SK-N-SH (cell line): ENCODE measurements around the gene SCNN1B.
"Not testable (repeated sequence)": the region's sequence is repeated elsewhere in the genome, so short reads cannot be mapped to it uniquely, and the experiment has no call there.

Source experiments
- NFIC ChIP-seq: IDR thresholded peaks from 2 replicates; pipeline ENCODE4 v1.4.0; 2012; ENCODE audit warnings: borderline replicate concordance
- POLR2AphosphoS5 ChIP-seq: IDR thresholded peaks from 2 replicates; pipeline ENCODE4 v1.6.1; 2012; ENCODE audit warnings: low read depth, low read length
- TF ChIP-seq, protein P1 (sequence below): fragments of 200-600 bp; sonication (generic); IDR thresholded peaks from 2 replicates; pipeline ENCODE4 v1.6.1; 2017; ENCODE audit warnings: antibody characterized with exemption, mild to moderate bottlenecking, moderate library complexity
- TF ChIP-seq, protein P2 (sequence below): IDR thresholded peaks from 2 replicates; pipeline ENCODE4 v1.4.0; 2012; ENCODE audit warnings: low read depth, borderline replicate concordance
- TF ChIP-seq, protein P3 (sequence below): IDR thresholded peaks from 2 replicates; pipeline ENCODE4 v1.6.1; 2012; ENCODE audit warnings: mild to moderate bottlenecking, low read depth, low read length, moderate library complexity

DNA sequence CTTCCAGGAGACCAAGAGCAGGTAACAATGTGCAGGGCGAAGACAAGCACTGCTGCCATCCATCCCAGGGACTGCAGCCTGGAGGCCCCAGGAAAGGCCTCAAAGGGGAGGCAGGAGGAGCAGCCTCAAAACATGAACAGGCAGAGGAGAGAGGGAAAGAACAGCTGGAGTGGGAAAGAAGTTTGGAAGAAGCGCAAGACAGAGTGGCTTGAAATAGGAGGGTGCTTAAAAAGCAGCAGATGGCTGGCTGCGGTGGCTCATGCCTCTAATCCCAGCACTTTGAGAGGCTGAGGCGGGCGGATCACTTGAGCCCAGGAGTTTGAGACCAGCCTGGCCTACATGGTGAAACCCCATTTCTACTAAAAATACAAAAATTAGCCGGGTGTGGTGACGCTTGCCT lies 98.3 kb downstream of the SCNN1B start:
- TF ChIP-seq, protein P1, sequence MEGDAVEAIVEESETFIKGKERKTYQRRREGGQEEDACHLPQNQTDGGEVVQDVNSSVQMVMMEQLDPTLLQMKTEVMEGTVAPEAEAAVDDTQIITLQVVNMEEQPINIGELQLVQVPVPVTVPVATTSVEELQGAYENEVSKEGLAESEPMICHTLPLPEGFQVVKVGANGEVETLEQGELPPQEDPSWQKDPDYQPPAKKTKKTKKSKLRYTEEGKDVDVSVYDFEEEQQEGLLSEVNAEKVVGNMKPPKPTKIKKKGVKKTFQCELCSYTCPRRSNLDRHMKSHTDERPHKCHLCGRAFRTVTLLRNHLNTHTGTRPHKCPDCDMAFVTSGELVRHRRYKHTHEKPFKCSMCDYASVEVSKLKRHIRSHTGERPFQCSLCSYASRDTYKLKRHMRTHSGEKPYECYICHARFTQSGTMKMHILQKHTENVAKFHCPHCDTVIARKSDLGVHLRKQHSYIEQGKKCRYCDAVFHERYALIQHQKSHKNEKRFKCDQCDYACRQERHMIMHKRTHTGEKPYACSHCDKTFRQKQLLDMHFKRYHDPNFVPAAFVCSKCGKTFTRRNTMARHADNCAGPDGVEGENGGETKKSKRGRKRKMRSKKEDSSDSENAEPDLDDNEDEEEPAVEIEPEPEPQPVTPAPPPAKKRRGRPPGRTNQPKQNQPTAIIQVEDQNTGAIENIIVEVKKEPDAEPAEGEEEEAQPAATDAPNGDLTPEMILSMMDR = not testable (repeated sequence)
- TF ChIP-seq NFIC, POLR2AphosphoS5: not testable (repeated sequence)
- TF ChIP-seq, protein P2, sequence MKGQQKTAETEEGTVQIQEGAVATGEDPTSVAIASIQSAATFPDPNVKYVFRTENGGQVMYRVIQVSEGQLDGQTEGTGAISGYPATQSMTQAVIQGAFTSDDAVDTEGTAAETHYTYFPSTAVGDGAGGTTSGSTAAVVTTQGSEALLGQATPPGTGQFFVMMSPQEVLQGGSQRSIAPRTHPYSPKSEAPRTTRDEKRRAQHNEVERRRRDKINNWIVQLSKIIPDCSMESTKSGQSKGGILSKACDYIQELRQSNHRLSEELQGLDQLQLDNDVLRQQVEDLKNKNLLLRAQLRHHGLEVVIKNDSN = not testable (repeated sequence)
- TF ChIP-seq, protein P3, sequence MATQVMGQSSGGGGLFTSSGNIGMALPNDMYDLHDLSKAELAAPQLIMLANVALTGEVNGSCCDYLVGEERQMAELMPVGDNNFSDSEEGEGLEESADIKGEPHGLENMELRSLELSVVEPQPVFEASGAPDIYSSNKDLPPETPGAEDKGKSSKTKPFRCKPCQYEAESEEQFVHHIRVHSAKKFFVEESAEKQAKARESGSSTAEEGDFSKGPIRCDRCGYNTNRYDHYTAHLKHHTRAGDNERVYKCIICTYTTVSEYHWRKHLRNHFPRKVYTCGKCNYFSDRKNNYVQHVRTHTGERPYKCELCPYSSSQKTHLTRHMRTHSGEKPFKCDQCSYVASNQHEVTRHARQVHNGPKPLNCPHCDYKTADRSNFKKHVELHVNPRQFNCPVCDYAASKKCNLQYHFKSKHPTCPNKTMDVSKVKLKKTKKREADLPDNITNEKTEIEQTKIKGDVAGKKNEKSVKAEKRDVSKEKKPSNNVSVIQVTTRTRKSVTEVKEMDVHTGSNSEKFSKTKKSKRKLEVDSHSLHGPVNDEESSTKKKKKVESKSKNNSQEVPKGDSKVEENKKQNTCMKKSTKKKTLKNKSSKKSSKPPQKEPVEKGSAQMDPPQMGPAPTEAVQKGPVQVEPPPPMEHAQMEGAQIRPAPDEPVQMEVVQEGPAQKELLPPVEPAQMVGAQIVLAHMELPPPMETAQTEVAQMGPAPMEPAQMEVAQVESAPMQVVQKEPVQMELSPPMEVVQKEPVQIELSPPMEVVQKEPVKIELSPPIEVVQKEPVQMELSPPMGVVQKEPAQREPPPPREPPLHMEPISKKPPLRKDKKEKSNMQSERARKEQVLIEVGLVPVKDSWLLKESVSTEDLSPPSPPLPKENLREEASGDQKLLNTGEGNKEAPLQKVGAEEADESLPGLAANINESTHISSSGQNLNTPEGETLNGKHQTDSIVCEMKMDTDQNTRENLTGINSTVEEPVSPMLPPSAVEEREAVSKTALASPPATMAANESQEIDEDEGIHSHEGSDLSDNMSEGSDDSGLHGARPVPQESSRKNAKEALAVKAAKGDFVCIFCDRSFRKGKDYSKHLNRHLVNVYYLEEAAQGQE = not testable (repeated sequence)
